CD8-positive, alpha-beta memory T cell (primary cell): ENCODE measurements around the gene SNX24. TPM values are rescaled to one million over a fixed set of nuclear protein-coding genes. Genes with fewer than 3 reads are reported as not detected.

Source experiments
- CTCF ChIA-PET: fragments of 350-600 bp; sonication (Branson Sonifier 250); formaldehyde crosslinking; loops from one replicate; lab custom pipeline; 2021; ENCODE audit warnings: antibody characterized with exemption; lab: Charles Lee
- POLR2A ChIA-PET: fragments of 350-600 bp; sonication (Branson Sonifier 250); formaldehyde crosslinking; loops from one replicate; lab custom pipeline; 2021; ENCODE audit warnings: antibody characterized with exemption; lab: Charles Lee
- DNase-seq, 5 donors: peaks; one replicate each; pipeline versions ENCODE4 v3.0.0 to v3.0.0-alpha.2; 2020 to 2022; ENCODE audit warnings: mixed read lengths in 1 of 5
- H3K27ac ChIP-seq: one replicate; pipeline ENCODE4 v1.7.0; 2013; ENCODE audit warnings: low read depth, mild to moderate bottlenecking, low read length, moderate library complexity
- H3K27me3 ChIP-seq: 2 replicates; pipeline ENCODE4 v1.7.0; 2013; ENCODE audit warnings: low read length, mild to moderate bottlenecking; ENCODE audit not compliant: insufficient read depth, poor library complexity, severe bottlenecking
- H3K36me3 ChIP-seq: 2 replicates; pipeline ENCODE4 v1.7.0; 2013; ENCODE audit warnings: mild to moderate bottlenecking, low read length, moderate library complexity; ENCODE audit not compliant: insufficient read depth
- H3K4me1 ChIP-seq: 2 replicates; pipeline ENCODE4 v1.7.0; 2013; ENCODE audit warnings: mild to moderate bottlenecking, low read length, moderate library complexity; ENCODE audit not compliant: insufficient read depth
- H3K4me3 ChIP-seq: 2 replicates; pipeline ENCODE4 v1.7.0; 2013; ENCODE audit warnings: mild to moderate bottlenecking, low read length
- H3K9me3 ChIP-seq: 2 replicates; pipeline ENCODE4 v1.7.0; 2013; ENCODE audit warnings: mild to moderate bottlenecking, low read length
- H3K27ac Mint-ChIP-seq, 8 donors: one replicate each; pipeline ENCODE4 v1.8.0; 2020 to 2021; ENCODE audit warnings: mixed read lengths in 8 of 8, mild to moderate bottlenecking in 6 of 8, inconsistent platforms in 3 of 8, moderate library complexity in 3 of 8
- H3K27me3 Mint-ChIP-seq, 2 donors: one replicate each; pipeline ENCODE4 v1.8.0; 2020 to 2021; ENCODE audit warnings: mixed read lengths in 2 of 2, mild to moderate bottlenecking in 1 of 2, moderate library complexity in 1 of 2
- H3K36me3 Mint-ChIP-seq, 3 donors: one replicate each; pipeline ENCODE4 v1.8.0; 2020 to 2021; ENCODE audit warnings: mixed read lengths in 3 of 3, inconsistent platforms in 1 of 3, mild to moderate bottlenecking in 1 of 3
- H3K4me1 Mint-ChIP-seq, 3 donors: one replicate each; pipeline ENCODE4 v1.8.0; 2020 to 2021; ENCODE audit warnings: mixed read lengths in 3 of 3, inconsistent platforms in 1 of 3, mild to moderate bottlenecking in 1 of 3
- H3K4me3 Mint-ChIP-seq, 7 donors: one replicate each; pipeline ENCODE4 v1.8.0; 2020 to 2021; ENCODE audit warnings: mixed read lengths in 7 of 7, mild to moderate bottlenecking in 6 of 7, moderate library complexity in 4 of 7, inconsistent platforms in 2 of 7
- H3K9me3 Mint-ChIP-seq, 5 donors: one replicate each; pipeline ENCODE4 v1.8.0; 2020 to 2022; ENCODE audit warnings: mixed read lengths in 5 of 5, mild to moderate bottlenecking in 3 of 5, moderate library complexity in 2 of 5, inconsistent platforms in 1 of 5
- polyA plus RNA-seq: library from polyadenylated mRNA; unstranded; fragments of 300-500 nt; fragmentation: Illumina TruSeq; gene quantifications from one replicate; pipeline ENCODE4 v1.2.3, GENCODE V29; 2021
- total RNA-seq, 2 experiments: library from RNA; stranded (reverse); gene quantifications; one replicate each; pipeline ENCODE4 v1.2.3, GENCODE V29; 2021

SNX24 gene
- total and polyA plus RNA-seq, 3 experiments from 2014 or later, result 4.0 to 5.1 (median 4.4) TPM

- Mint-ChIP-seq H3K27me3 (peaks cover 0 to 2% of the 10 kb centered on the region in 2 donors), H3K27ac (no peak overlapping the region), H3K4me3 (no peak overlapping the region), H3K36me3 (peaks cover 0 to 4% (median 2%) of the 10 kb centered on the region in 3 donors), H3K4me1 (no peaks in the 10 kb centered on the region), H3K9me3 (no peaks in the 10 kb centered on the region)
- no peak for DNase-seq
- Histone ChIP-seq H3K9me3 (no peaks in the 10 kb centered on the region), H3K4me3 (no peak overlapping the region), H3K36me3 (no peaks in the 10 kb centered on the region), H3K4me1 (no peaks in the 10 kb centered on the region), H3K27ac (no peak overlapping the region), H3K27me3 (no peaks in the 10 kb centered on the region)
- ChIA-PET POLR2A (no interaction called here), CTCF (no interaction called here)
Measured at GRCh38 chr5:122984425-122984824, 139.0 kb downstream of the SNX24 start.

DNA sequence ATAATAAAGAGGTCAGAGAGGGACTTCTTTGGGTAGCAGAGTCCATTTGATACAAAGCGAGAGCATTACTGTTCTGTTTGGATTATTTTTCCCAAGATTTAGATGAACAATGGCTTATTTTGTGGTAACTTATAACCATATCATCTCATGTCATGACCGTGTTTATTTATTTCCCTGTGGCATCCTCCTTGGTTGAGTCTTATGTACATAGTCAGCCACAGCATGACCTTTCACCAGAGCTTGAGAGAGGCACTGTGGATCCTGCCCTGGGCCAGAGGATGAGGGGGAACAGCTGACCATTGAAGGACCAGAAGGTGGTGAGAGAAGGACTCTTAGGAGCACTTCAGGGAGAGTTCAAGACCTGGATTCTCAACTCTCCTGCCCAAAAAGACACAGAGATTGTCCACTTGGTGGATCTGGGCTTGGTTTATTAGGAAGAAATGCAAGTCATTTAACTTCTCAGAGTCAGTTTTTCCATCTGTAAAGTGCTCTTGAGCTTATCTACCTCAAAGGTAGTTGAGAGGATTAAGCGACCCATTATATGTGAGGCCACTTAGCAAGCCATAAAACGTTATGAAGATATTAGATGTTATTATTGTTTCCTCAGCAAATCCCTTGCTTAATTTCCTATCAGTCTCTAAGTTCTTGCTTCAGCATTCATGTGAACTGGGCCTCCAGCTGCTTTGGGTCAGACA, 139.7 kb downstream of the SNX24 start:
- ChIA-PET CTCF (no interaction called here), POLR2A (no interaction called here)
- peaks cover 0 to 4% (median 2%) of the 10 kb centered on the region in 3 donors for H3K36me3 Mint-ChIP-seq
- H3K27me3 Mint-ChIP-seq, result no peaks in the 10 kb centered on the region
- no peak overlapping the region for H3K4me3 Mint-ChIP-seq
- H3K4me1 Mint-ChIP-seq, result no peaks in the 10 kb centered on the region
- Histone ChIP-seq H3K36me3 (no peaks in the 10 kb centered on the region), H3K4me1 (no peaks in the 10 kb centered on the region), H3K4me3 (no peak overlapping the region), H3K27ac (no peak overlapping the region), H3K9me3 (no peaks in the 10 kb centered on the region), H3K27me3 (no peaks in the 10 kb centered on the region)
- peak overlapping the region in 1 of 8 donors; percentile 4 for H3K27ac Mint-ChIP-seq
- no peaks in the 10 kb centered on the region for H3K9me3 Mint-ChIP-seq
- no peak for DNase-seq

GRCh38 chr5:122985954-122986721, 140.7 kb downstream of the SNX24 start:
- no peaks in the 10 kb centered on the region for H3K9me3 Mint-ChIP-seq
- H3K27ac ChIP-seq, result no peak overlapping the region
- H3K4me1 Mint-ChIP-seq, result no peaks in the 10 kb centered on the region
- peaks cover 0 to 4% (median 2%) of the 10 kb centered on the region in 3 donors for H3K36me3 Mint-ChIP-seq
- peak overlapping the region in 1 of 8 donors; percentile 7 for H3K27ac Mint-ChIP-seq
- H3K36me3 ChIP-seq, result no peaks in the 10 kb centered on the region
- ChIA-PET CTCF (no interaction called here), POLR2A (no interaction called here)
- no peaks in the 10 kb centered on the region for H3K27me3 Mint-ChIP-seq
- no peaks in the 10 kb centered on the region for H3K9me3 ChIP-seq
- no peaks in the 10 kb centered on the region for H3K27me3 ChIP-seq
- H3K4me3 Mint-ChIP-seq, result no peak overlapping the region
- H3K4me1 ChIP-seq, result no peaks in the 10 kb centered on the region
- no peak overlapping the region for H3K4me3 ChIP-seq
- no peak for DNase-seq

DNA sequence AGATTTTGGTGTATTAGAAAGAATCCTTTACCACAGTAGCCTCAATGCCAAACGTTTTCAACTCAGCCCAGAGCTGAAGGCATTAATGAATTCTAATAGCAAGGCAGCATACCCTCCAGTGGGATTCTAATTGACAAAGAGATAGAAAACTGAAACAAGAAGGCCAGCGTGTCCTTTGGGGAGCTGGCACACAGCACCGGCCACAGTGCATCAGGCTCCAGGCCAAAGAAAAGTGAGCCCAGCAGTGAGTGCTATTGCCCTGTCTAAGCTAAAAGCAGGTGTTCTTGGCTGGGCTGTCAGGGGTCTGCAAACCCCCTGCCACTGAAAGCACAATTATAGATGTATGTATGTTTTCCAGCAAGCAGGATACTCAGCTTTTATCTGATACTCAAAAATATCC, 150.7 kb downstream of the SNX24 start:
- H3K36me3 ChIP-seq, result no peaks in the 10 kb centered on the region
- ChIA-PET POLR2A (no interaction called here), CTCF (no interaction called here)
- H3K27me3 ChIP-seq, result no peaks in the 10 kb centered on the region
- H3K9me3 ChIP-seq, result no peaks in the 10 kb centered on the region
- H3K27me3 Mint-ChIP-seq, result no peaks in the 10 kb centered on the region
- H3K4me3 ChIP-seq, result no peak overlapping the region
- DNase-seq, result no peak
- peaks cover 0 to 5% (median 0%) of the 10 kb centered on the region in 3 donors for H3K4me1 Mint-ChIP-seq
- no peak overlapping the region for H3K4me3 Mint-ChIP-seq
- no peaks in the 10 kb centered on the region for H3K4me1 ChIP-seq
- no peaks in the 10 kb centered on the region for H3K9me3 Mint-ChIP-seq
- H3K27ac ChIP-seq, result no peak overlapping the region
- no peak overlapping the region for H3K27ac Mint-ChIP-seq
- H3K36me3 Mint-ChIP-seq, result no peaks in the 10 kb centered on the region

- Histone ChIP-seq H3K27me3 (no peaks in the 10 kb centered on the region), H3K36me3 (no peaks in the 10 kb centered on the region), H3K4me3 (no peak overlapping the region), H3K4me1 (no peaks in the 10 kb centered on the region), H3K27ac (no peak overlapping the region), H3K9me3 (no peaks in the 10 kb centered on the region)
- no peak overlapping the region for H3K4me3 Mint-ChIP-seq
- DNase-seq, result no peak
- H3K27me3 Mint-ChIP-seq, result no peaks in the 10 kb centered on the region
- ChIA-PET POLR2A (no interaction called here), CTCF (no interaction called here)
- peaks cover 0 to 2% (median 1%) of the 10 kb centered on the region in 3 donors for H3K36me3 Mint-ChIP-seq
- peaks cover 0 to 5% (median 0%) of the 10 kb centered on the region in 3 donors for H3K4me1 Mint-ChIP-seq
- no peak overlapping the region for H3K27ac Mint-ChIP-seq
- H3K9me3 Mint-ChIP-seq, result no peaks in the 10 kb centered on the region
Measured at GRCh38 chr5:122997294-122997693, 151.9 kb downstream of the SNX24 start.

GRCh38 chr5:122999947-123000563, 154.6 kb downstream of the SNX24 start:
- POLR2A ChIA-PET, result no interaction called here
- H3K27ac ChIP-seq, result no peak overlapping the region
- H3K4me3 ChIP-seq, result no peak overlapping the region
- CTCF ChIA-PET, result no interaction called here
- Mint-ChIP-seq H3K4me1 (peaks cover 0 to 5% (median 0%) of the 10 kb centered on the region in 3 donors), H3K36me3 (peaks cover 1 to 12% (median 3%) of the 10 kb centered on the region in 3 donors), H3K4me3 (peak overlapping the region in 1 of 7 donors; percentile 49), H3K27ac (peak overlapping the region in 1 of 8 donors; percentile 33), H3K9me3 (no peaks in the 10 kb centered on the region), H3K27me3 (no peaks in the 10 kb centered on the region)
- no peaks in the 10 kb centered on the region for H3K4me1 ChIP-seq
- no peaks in the 10 kb centered on the region for H3K36me3 ChIP-seq
- H3K9me3 ChIP-seq, result no peaks in the 10 kb centered on the region
- H3K27me3 ChIP-seq, result no peaks in the 10 kb centered on the region
- DNase-seq, result peak in 3 of 5 donors; percentile 3 to 15 (median 5)

DNA sequence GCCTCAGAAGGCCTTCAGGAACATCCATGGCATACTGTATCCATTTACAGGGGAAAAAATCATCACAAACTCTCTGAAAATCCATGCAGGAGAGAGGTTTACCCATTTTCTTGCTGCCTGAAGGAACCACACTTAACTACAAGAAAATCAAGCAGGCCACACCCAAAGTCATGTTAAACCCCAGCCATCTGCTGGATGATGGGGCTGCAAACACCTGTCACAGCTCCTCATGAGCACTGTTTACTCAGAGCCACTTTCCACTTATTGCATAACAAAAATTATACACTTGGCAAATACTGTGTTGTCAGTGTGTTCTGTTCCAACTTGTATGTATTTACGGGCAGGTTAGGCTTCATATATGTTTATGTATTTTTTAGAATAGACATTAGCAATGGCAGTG, 155.3 kb downstream of the SNX24 start:
- no peak overlapping the region for H3K27ac ChIP-seq
- Mint-ChIP-seq H3K36me3 (peaks cover 1 to 12% (median 3%) of the 10 kb centered on the region in 3 donors), H3K9me3 (no peaks in the 10 kb centered on the region), H3K4me1 (peaks cover 0 to 5% (median 0%) of the 10 kb centered on the region in 3 donors), H3K4me3 (no peak overlapping the region), H3K27ac (peak overlapping the region in 1 of 8 donors; percentile 33), H3K27me3 (no peaks in the 10 kb centered on the region)
- H3K4me1 ChIP-seq, result no peaks in the 10 kb centered on the region
- no peaks in the 10 kb centered on the region for H3K36me3 ChIP-seq
- H3K27me3 ChIP-seq, result no peaks in the 10 kb centered on the region
- no peak overlapping the region for H3K4me3 ChIP-seq
- ChIA-PET POLR2A (no interaction called here), CTCF (no interaction called here)
- no peaks in the 10 kb centered on the region for H3K9me3 ChIP-seq
- DNase-seq, result no peak

GRCh38 chr5:123001808-123002207, 156.4 kb downstream of the SNX24 start:
- H3K27me3 ChIP-seq, result no peaks in the 10 kb centered on the region
- Mint-ChIP-seq H3K9me3 (no peaks in the 10 kb centered on the region), H3K36me3 (peaks cover 1 to 12% (median 3%) of the 10 kb centered on the region in 3 donors), H3K27me3 (no peaks in the 10 kb centered on the region), H3K4me3 (no peak overlapping the region), H3K4me1 (peaks cover 0 to 5% (median 0%) of the 10 kb centered on the region in 3 donors), H3K27ac (no peak overlapping the region)
- H3K9me3 ChIP-seq, result no peaks in the 10 kb centered on the region
- H3K27ac ChIP-seq, result no peak overlapping the region
- H3K36me3 ChIP-seq, result no peaks in the 10 kb centered on the region
- DNase-seq, result no peak
- H3K4me1 ChIP-seq, result no peaks in the 10 kb centered on the region
- H3K4me3 ChIP-seq, result no peak overlapping the region
- CTCF ChIA-PET, result no interaction called here
- POLR2A ChIA-PET, result no interaction called here
